Sigmoid colon (tissue), 4 donors: ENCODE results near the gene KCTD15.

ENCODE experiments used
- CTCF ChIP-seq, 4 experiments: fragments of 450-650 bp in 3 of 4; fragments of 200-600 bp in 1 of 4; IDR thresholded peaks; one replicate each; pipeline ENCODE4 v1.5.1; 2016 to 2019; ENCODE audit warnings: antibody characterized with exemption in 4 of 4, mild to moderate bottlenecking in 3 of 4, moderate library complexity in 2 of 4
- EP300 ChIP-seq, 4 donors: sonication (generic); formaldehyde crosslinking; IDR thresholded peaks; one replicate each; pipeline ENCODE4 v1.6.1; 2017; ENCODE audit warnings: antibody characterized with exemption in 4 of 4
- POLR2AphosphoS5 ChIP-seq, 4 donors: sonication (generic); formaldehyde crosslinking; IDR thresholded peaks; one replicate each; pipeline ENCODE4 v1.6.1; 2017; ENCODE audit warnings: antibody characterized with exemption in 4 of 4

GRCh38 chr19:33789344-33789743, 7.3 kb upstream of the KCTD15 start:
- TF ChIP-seq CTCF (IDR thresholded peaks at IDR 0.05) (no peak), EP300 (IDR thresholded peaks at IDR 0.05) (no peak), POLR2AphosphoS5 (IDR thresholded peaks at IDR 0.05) (no peak)
